CD4-positive, alpha-beta T cell treated with Interleukin-21 for 1 hour (primary cell): Measurements from ENCODE around the gene ALOX12B.
"Not testable (repeated sequence)": the region's sequence is repeated elsewhere in the genome, so short reads cannot be mapped to it uniquely, and the experiment has no call there.

Experiments
- DNase-seq: peaks from one replicate; pipeline ENCODE4 v3.0.0-alpha.2; 2020

The ALOX12B gene

GRCh38 chr17:8063761-8064534 is 23.6 kb downstream of the ALOX12B start:
- no peak for DNase-seq

DNA sequence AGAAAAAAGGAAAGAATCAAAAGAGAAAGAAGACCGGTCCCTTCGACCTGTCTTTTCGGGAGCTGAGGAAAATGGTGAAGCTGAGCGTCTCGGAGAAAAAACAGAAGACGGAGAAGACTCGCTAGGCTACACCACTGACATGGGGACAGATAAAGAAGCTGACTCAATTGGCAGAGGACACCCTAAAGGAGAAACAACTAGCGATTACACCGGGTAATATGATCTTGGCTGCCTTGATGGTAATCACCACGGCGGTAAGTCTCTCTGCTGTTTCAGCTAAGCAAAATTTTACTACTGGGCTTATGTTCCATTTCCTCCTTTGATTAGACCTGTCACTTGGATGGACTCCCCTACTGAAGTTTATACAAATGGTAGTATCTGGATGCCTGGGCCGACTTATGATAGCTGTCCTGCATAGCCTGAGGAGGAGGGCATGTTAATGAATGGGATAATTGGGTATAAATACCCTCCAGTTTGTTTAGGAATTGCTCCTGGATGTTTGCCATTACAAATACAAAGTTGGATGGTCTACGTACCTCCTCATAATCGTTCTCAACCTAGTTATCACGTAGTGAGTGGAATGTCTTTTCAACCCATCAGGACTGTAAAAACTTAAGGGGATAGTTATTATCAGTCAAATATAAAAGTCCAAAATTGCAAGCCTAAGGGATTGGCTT is 24.6 kb downstream of the ALOX12B start:
- no peak for DNase-seq

DNA sequence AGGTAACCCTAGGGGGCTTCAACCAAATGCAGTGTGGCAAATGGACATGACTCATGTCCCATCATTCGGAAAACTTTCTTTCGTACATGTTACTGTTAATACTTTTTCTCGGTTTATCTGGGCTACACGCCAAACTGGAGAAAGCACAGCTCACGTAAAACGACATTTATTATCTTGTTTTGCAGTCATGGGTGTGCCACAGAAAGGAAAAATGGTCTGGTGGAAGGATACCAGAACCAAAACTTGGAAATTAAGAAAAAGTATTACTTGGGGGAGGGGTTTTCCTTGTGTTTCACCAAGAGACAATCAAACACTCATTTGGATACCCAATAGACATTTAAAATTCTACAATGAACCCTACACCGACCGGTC is 25.1 kb downstream of the ALOX12B start:
- no peak for DNase-seq

- DNase-seq: not testable (repeated sequence)
Measured at GRCh38 chr17:8061851-8062250, 25.7 kb downstream of the ALOX12B start.

- peak; percentile 84 for DNase-seq
Measured at GRCh38 chr17:8060274-8060673, 27.2 kb downstream of the ALOX12B start.

DNA sequence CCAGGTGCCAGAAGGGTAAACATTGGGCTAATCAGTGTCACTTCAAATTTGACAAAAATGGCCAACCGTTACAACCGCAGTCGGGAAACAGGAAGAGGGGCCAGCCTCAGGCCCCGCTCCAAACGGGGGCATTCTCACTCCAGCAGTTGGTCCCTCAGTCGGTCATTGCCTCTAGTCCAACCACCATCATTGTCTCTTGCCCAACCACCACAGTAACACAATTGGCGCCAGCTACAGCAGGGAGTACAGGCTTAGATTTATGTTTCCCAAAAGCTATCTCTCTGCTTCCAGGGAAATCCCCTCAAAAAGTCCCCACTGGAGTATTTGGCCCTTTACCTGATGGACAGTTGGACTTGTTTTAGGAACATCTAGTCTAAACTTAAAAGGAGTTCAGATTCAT is 28.4 kb downstream of the ALOX12B start:
- DNase-seq: no peak

DNA sequence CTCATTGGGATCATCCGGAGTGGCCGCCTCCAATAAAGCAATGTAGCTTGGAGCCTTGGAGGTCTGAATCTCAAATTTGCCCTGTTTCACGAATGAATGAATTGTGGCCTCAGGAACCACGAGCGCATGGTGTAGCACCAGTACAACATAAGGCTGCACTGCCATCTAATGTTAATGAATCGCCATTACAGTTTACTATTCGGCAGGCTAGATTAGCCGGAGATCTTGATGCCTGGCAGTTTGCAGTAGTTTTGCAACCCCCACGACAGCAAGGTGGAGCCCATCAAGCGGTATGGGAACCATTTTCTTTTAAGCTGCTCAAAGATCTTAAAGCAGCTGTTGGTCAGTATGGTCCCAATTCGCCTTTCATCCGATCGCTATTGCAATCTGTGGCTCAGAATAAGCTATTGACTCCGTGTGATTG is 29.8 kb downstream of the ALOX12B start:
- peak; percentile 82 for DNase-seq

DNA sequence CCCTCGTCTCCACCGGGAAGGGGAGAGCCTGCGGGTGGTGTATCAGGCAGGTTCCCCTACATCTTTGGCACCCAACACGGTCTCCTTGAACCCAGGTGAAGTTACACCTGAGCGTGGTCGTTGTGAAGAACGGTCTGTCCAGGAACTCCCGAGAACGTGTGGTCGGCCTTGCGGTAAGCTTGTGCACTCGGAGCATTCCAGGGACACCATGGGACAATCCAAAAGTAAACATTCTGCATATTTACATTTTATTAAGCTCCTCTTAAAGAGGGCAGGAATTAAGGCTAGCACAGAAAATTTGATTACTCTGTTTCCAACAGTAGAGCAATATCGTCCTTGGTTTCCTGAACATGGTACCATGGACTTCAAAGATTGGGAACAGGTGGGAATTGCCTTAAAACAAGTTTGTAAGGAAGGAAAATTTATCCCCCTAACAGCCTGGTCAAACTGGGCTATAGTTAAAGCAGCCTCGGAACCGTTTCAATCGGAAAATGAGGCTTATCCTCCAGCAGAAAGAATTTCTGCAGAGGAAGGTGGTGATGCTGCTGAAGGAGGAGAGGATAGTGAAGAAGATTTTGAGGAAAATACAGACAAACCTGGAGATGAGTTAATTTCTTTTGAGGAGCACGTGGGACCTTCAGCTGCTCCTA is 30.4 kb downstream of the ALOX12B start:
- no peak for DNase-seq

DNA sequence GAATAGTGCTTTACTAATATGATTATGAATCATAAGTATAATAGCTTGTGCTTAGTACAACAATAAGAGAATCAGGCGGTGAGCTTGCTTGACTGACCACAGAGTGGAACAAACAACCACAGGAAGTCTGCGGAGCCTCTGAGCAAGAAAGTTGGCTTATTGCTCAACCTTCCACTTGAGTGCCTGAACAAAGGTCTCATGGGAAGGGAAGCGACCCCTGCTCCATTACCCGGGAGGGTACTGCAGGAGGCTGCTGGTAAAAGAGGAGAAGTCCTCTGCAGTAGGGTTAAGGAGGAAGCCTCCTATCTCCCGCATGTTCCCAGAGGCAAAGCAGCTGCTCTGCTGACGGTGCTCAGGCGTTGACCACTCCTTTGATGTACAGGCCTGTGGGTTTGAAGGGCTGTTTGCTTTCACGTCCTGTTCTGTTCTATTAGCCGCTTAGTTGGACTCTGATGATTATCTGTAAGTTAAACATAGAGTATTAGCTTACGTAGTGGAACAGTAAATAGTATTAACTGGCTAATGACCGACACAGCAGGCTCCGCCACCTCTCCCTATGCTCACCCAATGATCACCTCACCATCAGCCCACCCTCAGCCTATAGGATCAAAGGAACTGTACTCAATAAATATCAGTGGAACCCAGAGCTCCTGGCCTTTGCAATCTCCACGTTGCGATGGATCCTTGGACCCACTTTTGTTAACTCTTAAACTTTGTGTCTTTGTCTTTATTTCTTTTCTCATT is 31.1 kb downstream of the ALOX12B start:
- DNase-seq: no peak

DNA sequence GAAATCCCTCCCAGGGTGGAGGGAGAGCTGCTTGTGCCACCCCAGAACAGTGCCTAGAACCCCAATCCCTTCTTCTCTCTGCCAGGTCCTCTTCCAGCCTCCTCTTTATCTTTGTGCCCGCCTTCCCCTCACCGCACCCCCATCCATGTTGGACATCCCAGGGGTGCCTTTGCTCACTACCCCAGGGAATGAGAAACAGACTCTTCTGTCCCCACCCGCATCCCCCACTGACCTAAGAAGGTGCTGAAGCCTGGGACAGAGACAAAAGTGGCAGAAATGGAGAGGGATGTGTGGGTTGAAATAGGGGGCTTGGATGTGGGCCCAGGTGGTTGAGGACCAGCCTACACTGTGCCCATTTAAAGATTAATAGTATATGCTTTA is 31.7 kb downstream of the ALOX12B start:
- DNase-seq: no peak

- DNase-seq: no peak
Measured at GRCh38 chr17:8053600-8053999, 33.9 kb downstream of the ALOX12B start.

GRCh38 chr17:8052256-8053252 is 35.0 kb downstream of the ALOX12B start:
- no peak for DNase-seq

DNA sequence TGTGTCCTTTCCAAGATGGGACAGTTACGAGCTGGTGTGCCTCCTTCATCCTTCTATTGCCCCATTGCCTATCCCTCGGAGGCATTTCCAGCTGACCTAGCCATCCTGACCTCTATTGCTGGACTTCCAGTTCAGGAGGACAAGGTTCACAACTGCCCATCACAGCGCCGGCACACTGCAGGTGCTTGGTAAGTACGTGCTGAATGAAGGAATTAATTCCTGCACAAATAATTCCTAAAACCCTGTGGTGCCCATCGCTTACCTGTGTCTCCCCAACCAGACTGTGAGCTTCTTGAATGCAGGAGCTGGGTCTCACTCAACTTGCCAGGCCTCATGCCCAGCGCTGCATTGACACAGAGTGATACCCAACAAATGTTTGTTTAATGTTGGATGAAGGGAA is 35.7 kb downstream of the ALOX12B start:
- no peak for DNase-seq

DNA sequence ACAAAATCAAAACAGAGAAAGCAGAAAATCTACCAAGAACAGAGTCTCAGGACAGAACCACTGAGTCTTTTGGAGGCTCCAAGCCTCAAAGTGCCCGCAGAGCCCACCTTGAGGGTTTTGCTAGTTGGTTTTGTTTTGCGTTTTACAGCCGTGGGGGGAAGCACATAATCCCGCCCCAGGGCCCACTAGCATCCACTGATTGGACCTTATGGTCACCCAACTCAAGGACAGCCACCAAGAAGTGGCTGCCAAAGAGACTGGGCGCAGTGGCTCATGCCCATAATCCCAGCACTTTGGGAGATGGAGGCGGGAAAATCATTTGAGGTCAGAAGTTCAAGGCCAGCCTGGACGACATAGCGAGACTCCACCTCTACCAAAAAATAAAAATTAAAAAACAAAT is 38.8 kb downstream of the ALOX12B start:
- no peak for DNase-seq

DNA sequence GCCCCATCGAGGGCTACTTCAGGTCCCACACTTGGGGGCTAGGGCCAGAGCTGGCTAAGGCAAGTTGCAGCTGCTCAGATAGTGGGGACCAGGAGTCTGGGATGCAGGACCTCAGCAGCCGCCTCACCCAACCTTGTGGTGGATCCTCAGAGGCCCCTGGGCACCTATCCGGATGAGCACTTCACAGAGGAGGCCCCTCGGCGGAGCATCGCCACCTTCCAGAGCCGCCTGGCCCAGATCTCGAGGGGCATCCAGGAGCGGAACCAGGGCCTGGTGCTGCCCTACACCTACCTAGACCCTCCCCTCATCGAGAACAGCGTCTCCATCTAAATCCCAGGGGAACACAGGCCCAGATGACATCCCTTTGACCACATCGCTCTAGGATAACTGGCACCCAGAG is 39.3 kb downstream of the ALOX12B start:
- no peak for DNase-seq

DNA sequence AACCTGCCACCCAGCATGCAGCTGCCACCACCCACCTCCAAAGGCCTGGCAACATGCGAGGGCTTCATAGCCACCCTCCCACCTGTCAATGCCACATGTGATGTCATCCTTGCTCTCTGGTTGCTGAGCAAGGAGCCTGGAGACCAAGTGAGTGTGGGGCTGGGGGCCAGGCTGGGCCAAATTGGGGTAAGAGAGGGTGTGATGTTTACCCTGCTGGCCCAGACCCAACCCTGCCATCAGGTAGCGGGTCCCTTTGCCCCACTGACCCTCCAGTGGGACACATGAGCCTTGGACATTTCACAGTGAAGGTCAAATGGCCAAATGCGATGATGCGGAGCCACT is 39.8 kb downstream of the ALOX12B start:
- no peak for DNase-seq

DNA sequence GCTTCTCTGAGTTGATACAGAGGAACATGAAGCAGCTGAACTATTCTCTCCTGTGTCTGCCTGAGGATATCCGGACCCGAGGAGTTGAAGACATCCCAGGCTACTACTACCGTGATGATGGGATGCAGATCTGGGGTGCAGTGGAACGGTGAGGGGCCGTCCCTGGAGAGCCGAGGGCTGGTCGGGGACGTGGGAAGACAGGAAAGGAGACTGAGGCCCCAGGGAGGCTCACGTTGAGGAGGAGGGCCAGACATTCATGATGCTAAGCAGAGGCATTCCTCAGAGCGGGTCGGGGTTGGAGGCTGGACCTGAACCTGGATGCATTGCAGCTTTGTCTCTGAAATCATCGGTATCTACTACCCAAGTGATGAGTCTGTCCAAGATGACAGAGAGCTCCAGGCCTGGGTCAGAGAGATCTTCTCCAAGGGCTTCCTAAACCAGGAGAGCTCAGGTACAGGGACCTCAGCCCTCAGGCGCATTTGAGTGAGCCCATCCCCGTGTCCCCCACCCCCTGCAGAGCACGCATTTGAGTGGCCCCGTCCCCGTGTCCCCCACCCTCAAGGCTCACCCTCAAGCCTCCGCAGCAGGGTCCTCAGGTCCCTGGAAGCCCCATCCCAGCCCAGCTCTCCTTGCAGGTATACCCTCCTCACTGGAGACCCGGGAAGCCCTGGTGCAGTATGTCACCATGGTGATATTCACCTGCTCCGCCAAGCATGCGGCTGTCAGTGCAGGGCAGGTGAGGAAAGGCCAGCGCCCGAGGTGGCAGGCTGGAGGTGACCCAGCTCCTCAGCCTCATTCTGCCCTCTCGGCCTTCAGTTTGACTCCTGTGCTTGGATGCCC is 40.4 kb downstream of the ALOX12B start:
- no peak for DNase-seq

GRCh38 chr17:8046306-8046928 is 41.1 kb downstream of the ALOX12B start:
- DNase-seq: no peak

DNA sequence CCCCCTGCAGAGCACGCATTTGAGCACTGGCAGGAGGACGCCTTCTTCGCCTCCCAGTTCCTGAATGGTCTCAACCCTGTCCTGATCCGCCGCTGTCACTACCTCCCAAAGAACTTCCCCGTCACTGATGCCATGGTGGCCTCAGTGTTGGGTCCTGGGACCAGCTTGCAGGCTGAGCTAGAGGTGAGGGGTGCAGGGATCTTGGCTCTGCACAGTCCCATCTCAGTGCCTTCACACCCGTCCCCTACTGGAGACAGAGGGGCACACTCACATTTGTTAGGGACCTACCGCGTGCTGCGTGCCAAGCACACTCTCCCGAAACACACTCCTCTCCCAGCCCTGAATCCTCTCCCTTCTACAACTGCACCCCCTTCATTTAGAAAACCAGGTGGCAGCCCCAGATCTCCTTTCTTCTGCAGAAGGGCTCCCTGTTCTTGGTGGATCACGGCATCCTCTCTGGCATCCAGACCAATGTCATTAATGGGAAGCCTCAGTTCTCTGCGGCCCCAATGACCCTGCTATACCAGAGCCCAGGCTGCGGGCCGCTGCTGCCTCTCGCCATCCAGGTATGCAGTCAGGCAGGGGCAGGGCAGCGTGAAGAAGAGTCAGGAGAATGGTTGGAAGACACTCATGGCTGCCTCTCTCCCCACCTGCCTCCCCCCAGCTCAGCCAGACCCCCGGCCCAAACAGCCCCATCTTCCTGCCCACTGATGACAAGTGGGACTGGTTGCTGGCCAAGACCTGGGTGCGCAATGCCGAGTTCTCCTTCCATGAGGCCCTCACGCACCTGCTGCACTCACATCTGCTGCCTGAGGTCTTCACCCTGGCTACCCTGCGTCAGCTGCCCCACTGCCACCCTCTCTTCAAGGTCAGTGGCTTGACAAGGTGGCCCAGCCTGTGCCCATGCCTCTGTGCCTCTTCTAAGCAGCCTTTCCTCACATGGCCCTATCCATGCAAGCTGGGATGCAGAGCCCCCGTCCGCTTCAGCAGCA is 42.4 kb downstream of the ALOX12B start:
- no peak for DNase-seq

GRCh38 chr17:8041979-8042378 is 45.5 kb downstream of the ALOX12B start:
- no peak for DNase-seq
